Activated CD4-positive, alpha-beta T cell treated with anti-CD3 and anti-CD28 coated beads for 1 hour (primary cell): ENCODE data around the gene PDAP1.
A peak's percentile ranks its signal among the peaks of the same experiment; 100 is the strongest.
"Not testable (repeated sequence)": the region's sequence is repeated elsewhere in the genome, so short reads cannot be mapped to it uniquely, and the experiment has no call there.

ENCODE experiments used
- DNase-seq: peaks from one replicate; pipeline ENCODE4 v3.0.0-alpha.2; 2020

PDAP1 gene

DNA sequence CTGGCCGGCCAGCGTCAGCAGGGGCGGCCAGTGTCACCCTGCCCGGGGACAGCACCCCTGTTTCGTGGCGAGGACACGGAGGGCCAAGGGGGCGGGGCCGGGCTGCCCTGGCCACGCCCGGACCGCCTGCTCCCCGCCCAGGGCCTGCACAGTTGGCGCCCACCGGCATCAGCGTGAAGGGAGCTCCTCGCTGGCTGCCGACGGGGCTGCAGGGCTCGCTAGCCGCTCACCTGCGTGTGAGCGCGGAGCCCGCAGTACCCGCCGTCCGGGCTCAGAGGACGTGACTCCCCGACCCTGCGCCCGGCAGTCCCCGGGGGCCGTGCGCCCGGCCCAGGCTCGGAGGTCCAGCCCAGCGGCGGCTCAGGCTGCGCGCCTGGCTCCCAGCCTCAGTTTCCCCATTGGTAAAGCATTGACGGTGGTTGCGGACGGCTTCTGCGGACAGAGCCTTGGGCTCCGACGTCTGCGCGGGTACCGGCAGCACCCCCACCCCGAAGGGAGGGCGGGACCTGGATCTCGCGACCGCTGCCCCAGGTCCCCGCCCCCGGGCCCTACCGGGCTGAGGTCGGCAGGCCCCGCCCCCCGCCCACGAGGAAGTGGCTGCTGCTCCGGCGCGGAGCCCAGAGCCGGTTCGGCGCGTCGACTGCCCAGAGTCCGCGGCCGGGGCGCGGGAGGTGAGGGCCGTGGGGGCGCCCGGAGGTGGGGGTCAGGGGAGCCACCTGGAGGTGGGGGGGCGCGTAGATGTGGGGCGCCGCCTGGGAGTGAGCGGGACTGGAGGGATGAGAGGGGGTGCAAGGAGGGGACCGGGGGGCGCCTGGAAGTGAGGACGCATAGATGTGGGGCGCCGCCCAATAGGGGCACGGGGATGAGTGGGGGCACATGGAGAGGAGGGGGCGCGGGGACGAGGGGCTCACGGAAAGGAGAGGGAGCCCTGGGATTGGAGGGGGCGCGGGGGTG, 34.0 kb downstream of the PDAP1 start, which contains the start of gene ARPC1B:
TSS of gene ARPC1B (plus strand) at position 620 of the 954 bp plus-strand sequence. CDS start 10,985 bp downstream, outside the sequence.
- peak; percentile 76 for DNase-seq

DNA sequence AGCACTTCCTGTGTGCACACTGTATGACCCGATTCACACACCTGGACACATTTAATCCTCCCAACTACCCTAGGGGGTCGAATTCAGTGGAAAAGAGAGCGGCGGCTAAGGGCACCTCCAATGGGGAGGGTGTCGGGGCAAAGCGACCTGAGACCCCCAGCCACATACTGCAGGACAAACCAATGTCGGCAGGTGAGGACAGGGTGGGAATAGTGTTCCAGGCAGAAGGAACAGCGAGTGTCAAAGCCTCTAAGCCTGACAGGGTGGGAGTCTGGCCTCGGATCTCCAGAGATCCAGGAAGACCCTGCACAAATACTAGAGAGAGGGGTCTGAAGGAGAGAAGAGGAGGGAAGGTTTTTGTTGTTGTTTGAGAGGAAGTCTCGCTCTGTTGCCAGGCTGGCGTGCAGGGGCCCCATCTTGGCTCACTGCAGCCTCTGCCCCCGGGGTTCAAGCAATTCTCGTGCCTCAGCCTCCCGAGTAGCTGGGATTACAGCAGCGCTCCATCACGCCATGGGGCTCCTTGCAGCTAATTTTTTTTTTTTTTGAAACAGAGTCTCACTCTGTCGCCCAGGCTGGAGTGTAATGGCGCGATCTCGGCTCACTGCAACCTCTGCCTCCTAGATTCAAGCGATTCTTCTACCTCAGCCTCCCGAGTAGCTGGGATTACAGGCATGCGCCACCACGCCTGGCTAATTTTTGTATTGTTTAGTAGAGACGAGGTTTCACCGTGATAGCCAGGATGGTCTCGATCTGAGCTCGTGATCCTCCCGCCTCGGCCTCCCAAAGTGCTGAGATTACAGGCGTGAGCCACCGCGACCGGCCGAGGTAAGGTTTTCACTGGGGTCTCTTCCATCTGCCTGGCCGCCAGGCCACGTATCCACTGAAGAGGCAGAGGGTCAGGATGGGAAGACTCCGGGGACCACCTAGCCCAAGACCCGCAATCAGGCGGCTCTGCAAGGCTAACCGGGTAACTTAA, 35.0 kb downstream of the PDAP1 start:
- no peak for DNase-seq

GRCh38 chr7:99372275-99373090, 35.9 kb downstream of the PDAP1 start:
- no peak for DNase-seq

DNA sequence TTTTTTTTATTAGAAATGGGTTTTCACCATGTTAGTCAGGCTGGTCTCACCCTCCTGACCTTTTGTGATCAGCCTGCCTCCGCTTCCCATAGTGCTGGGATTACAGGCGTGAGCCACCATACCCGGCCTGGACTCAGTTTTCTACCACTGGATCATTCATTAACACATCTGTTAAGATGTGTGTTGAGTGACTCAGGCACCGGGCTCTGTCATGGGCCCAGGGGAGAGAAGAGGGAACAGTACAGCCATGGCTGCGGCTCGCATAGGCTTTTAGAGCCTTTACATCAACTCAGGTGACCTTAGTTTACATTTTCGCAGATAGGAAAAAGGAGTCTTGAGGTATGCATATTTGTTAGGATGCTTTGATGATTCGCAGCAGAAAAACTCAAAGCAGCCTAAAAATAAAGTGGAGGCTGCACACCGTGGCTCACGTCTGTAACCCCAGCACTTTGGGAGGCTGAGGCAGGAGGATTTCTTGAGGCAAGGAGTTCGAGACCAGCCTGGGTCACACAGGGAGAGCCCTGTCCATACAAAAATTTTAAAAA, 36.9 kb downstream of the PDAP1 start:
- DNase-seq, result no peak

GRCh38 chr7:99369767-99370391, 38.5 kb downstream of the PDAP1 start:
- no peak for DNase-seq

- no peak for DNase-seq
These were observed 39.5 kb downstream of the PDAP1 start for GRCh38 chr7:99368750-99369389.

GRCh38 chr7:99366646-99367045, 41.8 kb downstream of the PDAP1 start:
- no peak for DNase-seq

DNA sequence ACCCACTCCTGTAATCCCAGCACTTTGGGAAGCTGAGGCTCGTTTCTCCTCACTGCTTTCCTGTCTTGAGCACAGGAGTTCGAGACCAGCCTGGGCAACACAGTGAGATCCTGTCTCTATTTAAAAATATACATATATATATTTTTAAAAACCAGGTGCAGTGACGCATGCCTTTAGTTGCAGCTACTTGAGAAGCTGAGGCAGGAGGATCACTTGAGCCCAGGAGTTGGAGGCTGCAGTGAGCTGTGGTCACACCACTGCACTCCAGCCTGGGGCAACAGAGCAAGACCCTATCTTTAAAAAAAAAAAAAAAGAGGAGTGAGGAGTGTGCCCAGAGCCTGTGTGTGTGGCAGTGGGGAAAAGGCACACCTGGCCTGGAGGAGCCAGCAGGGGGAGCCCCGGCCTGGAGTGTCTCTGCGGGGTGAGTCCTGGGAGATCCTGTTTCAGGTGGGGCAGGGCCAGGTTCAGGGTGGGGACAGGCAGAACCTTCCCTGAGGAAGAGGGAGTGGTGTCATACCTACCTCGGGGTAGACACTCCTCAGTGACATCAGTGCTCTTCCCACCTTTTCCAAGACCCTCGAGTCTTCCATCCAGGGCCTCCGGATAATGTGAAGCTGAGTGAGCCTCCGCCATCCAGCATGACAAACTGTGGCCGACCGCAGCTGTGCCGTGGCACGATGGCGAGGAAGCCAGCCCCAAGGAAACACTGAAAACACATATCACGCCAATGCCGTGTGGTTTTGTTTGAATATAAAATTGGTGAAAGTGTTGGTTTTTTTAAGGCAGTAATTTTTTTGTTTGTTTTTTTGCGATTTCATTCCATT, 42.9 kb downstream of the PDAP1 start:
- peak; percentile 58 for DNase-seq

GRCh38 chr7:99363286-99363685, 45.1 kb downstream of the PDAP1 start:
- no peak for DNase-seq

DNA sequence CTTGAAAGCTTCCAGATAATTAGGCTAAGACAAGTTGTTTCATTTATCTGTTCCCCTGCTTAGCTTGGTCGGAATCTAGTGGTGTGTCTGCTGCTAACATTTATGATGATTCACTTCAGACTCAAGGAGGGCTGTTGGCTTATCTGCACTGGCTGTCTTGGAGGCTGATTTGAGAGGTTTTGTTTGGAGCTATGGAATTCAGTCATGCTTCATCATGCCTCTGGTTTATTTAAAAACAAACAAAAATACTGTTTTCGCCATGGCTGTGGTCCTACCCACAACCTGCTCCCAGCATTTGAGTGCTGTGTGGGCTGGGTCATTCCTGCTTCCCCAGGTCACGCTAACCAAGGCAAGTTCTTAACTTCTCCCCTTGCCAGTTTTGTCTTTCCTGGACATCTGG, 45.6 kb downstream of the PDAP1 start:
- no peak for DNase-seq

DNA sequence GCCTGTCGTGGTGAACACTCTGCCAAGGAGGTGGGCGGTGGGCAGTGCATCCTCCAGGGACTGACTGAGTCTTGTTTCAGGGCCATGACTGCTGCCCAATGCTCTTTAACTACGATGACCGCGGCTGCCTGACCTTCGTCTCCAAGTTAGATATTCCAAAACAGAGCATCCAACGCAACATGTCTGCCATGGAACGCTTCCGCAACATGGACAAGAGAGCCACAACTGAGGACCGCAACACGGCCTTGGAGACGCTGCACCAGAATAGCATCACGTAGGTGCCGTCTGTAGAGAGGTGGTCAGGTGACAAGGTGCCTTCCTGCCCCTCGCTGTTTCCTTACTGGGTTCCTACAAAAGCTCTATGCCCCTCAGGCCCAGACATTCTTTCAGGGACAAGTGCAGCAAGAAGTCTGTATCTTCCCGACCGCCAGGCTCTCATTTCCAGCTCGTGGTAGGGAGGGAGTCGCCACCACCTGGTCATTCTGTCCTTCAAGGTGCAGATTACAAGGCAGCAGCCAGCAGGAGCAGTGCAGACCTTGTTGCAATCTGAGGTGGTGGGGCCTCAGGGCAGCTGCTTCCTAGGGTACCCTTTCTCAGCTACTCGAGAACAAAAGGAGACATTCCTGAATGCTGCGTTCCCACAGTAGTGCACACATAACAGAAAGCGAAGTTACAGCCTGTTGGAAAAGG, 48.8 kb downstream of the PDAP1 start:
- no peak for DNase-seq

DNA sequence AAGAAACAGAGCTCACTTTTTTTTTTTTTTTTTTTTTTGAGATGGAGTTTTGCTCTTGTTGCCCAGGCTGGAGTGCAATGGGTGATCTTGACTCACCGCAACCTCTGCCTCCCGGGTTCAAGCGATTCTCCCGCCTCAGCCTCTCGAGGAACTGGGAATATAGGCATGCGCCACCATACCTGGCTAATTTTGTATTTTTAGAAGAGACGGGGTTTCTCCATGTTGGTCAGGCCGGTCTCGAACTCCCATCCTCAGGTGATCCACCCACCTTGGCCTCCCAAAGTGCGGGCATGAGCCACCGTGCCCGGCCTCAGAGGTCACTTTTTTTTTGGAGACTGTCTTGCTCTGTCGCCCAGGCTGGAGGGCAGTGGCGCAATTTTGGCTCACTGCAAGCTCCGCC, 49.9 kb downstream of the PDAP1 start:
- not testable (repeated sequence) for DNase-seq

GRCh38 chr7:99357701-99358490, 50.5 kb downstream of the PDAP1 start:
- no peak for DNase-seq

DNA sequence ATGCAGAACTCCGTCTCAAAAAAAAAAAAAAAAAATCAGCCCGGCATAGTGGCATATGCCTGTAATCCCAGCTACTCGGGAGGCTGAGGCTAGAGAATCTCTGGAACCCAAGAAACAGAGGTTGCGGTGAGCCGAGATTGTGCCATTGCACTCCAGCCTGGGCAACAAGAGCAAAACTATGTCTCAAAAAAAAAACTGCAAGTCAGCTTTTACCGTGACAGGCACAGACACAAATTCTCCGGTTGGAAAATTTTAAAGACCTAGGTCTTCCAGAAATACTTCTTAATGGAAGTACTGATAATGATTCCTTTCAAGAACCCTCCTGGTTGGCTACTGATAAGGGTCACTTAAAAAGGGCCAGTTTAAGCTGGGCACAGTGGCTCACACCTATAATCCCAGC, 53.3 kb downstream of the PDAP1 start:
- DNase-seq, result no peak

DNA sequence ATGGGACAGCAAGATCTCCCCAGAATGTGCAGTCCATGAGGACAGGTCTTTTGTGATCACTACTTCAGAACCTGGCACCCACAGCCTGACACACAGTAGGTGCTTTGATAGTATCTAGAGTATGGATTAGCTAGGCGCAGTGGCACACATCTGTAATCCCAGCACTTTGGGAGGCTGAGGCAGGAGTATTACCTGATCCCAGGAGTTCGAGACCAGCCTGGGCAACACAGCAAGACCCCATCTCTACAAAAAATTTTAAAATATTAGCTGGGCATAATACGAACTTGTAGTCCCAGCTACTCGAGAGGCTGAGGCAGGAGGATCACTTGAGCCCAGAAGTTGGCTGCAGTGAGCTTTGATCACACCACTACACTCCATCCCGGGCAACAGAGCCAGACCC, 56.1 kb downstream of the PDAP1 start:
- DNase-seq, result no peak

- DNase-seq, result not testable (repeated sequence)
These were observed 57.8 kb downstream of the PDAP1 start for GRCh38 chr7:99350641-99351040.
